ENCODE results near the gene ZNF790.

ZNF790 gene

GRCh38 chr19:36837906-36838783, at the start of gene ZNF790:
ZNF790 (minus strand) TSS chr19:36838387; CDS start chr19:36825619, 12,768 bp downstream.
- DNase-seq, result peak; percentile 83 to 91

DNA sequence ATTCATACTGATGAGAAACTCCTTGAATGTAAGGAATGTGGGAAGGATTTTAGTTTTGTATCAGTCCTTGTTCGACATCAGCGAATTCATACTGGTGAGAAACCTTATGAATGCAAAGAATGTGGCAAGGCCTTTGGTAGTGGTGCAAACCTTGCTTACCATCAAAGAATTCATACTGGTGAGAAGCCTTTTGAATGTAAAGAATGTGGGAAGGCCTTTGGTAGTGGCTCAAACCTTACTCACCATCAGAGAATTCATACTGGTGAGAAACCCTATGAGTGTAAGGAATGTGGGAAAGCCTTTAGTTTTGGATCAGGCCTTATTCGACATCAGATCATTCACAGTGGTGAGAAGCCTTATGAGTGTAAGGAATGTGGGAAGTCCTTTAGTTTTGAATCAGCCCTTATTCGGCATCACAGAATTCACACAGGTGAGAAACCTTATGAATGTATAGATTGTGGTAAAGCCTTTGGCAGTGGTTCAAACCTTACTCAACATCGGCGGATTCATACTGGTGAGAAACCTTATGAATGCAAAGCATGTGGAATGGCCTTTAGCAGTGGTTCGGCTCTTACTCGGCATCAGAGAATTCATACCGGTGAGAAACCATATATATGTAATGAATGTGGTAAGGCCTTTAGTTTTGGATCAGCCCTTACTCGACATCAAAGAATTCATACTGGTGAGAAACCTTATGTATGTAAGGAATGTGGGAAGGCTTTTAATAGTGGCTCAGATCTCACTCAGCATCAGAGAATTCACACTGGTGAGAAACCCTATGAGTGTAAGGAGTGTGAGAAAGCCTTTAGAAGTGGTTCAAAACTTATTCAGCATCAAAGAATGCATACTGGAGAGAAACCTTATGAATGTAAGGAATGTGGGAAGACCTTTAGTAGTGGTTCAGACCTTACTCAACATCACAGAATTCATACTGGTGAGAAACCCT, 39.1 kb upstream of the ZNF790 start:
- DNase-seq, result no peak

DNA sequence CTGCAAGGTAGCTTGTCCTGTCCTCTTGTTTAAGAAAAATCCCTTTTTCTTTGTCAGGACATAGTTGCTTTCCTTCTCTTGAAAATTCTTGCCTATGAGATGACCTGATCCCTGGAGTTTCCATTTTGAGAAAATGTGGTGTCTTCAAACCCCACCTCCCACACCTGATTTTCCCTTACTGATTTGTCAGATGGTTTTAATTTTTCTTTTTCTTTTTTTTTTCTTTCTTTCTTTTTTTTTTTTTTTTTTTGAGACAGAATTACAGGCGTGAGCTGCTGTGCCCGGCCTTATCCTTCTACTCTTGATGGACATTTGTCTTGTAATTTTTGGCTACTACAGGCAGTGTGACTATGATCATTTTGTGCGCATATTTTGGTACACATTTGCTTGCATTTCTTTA, 13.7 kb upstream of the ZNF790 start:
- no peak for DNase-seq

DNA sequence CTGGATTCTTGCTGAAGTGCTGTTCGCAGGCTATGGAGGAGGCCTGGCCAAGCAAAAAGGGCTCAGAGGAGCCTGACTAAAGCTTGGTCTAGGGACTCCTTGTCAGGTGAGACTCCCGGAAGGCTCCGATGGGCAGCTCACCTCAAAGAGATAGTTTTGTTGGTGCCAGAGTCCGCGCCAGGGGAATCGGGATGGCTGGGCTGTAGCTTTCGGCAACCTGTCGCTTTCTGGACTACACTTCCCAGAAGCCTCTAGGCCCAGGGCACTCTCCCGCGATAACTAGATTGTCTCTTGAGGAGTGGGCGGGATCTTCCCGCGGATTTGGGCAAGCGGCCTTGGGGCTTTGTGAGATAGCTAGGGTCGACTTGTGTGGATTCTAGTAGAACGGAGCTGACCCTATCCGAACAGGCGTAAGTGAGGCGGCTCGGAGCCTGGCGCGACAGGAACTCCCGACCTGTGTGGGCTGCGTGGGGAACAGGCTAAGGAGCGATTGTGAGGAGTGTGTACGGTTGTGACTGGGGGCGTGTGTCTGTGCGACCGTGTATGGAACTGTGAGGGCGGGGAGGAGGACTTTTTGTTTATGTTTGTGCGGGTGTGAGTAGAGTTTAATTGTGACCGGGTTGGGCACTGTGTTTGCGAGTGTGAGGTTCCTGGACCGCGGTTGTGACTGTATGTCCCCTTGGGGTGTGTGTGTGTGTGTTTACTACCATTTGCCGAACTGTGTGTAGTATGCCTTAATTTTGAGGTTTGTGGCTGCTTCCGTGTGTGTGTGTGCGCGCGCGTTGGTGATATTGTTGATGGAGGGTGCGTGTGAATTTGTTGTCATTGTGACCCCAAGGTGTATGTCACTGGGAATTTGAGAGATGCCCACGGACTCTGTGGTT, 12.6 kb upstream of the ZNF790 start, which contains the start of gene ZNF345:
Gene ZNF345, plus strand, starts transcription at position 318 of the 884 bp plus-strand sequence. CDS start 25,955 bp downstream, outside the sequence.
- peak; percentile 95 to 96 for DNase-seq

DNA sequence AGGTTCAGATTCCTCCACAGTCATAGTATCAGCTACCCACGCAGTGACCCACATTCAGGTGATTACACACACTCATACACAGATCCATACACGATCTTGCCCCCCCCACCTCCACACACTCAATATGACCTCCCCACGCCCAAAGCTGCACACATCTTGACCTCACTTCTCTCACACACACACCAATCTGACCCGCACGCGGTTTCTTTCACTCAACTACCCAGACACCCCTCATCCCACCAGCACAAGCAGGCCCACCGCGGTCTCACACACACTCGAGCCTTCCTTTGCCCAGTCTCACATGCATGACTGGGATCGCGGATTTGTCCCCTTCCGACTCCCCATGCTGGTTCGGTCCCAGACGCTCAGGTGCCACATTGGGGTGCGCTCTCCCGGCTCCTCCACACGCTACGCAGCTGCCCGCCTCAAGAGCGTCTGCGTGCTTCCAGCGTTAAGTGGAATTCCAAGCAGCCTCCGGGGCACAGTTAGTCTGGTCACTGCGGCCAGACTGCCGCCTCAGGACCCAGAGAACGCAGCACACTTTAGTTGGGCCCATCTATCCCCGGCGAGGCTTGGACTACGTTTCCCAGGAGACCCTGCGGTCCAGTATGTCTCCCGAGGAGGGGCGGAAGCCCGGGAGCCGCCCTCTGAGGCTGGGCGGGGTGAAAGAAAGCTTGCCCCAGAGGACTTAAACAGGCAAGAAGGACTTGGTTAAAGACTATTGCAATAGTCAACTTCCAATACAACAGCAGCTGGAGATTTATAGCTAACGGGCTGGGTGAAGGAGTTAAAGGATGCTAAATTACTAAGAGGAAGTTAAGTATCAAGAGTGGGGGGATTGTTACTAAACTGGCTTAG, 11.7 kb upstream of the ZNF790 start:
- peak; percentile 85 to 90 for DNase-seq

GRCh38 chr19:36847968-36848367, 9.8 kb upstream of the ZNF790 start:
- no peak for DNase-seq

DNA sequence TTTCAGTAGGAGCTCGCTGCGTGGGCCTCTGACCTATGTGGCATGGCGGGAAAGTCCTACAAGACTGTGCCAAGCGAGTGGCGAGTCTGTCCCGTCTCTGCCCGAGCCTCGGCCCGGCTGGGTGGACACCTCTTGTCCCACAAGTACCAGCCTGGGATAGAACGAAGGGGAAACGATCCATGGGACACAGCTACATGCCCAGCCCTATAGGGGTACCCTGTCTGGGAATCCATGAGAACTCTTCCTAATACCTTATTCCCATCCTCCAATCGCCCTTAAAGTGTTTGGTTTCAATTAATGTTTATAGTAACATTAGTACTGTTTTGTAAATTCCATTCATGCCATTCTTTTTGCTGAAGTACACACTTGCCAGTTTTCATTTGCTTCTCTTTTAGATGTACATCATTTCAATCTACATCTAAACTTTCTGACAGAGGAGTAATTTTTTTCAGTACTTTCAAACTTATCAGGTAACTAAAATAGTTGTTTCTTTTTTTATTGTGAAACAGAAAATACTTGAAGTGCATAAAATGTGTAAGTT, 667 bp upstream of the ZNF790 start:
- no peak for DNase-seq

DNA sequence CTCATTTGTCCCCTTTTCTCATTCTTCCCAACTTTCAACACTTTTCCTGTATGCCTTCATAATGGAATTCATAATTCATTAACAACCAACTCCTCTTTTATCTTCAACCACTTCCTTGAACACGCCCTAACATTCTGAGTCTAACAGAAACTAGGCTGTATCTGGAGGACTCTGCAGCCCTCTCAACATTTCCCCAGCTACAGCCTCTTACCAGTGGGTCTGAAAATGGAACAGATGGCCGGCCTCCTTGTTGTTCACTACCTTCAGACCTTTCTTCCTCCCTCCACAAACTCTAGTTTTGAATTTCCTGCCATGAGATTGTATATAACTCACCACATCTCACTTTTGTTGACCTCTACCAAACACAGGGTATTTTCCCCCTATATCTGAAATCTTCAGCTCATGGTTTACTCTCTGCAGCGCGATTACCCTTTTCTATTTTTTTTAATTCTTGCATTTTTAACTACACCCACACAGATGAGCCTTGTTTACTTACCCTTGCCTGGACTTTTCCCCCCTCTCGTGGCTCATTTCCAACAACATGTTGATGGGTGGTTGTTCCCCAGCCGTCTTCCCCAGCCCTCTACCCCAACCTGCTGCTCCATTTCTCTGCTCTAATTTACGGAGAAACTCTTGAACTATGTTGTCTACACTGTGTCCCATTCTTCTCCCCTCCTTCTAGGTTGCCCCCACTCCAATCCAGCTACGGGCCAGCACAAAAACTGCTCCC, 846 bp downstream of the ZNF790 start:
- no peak for DNase-seq

DNA sequence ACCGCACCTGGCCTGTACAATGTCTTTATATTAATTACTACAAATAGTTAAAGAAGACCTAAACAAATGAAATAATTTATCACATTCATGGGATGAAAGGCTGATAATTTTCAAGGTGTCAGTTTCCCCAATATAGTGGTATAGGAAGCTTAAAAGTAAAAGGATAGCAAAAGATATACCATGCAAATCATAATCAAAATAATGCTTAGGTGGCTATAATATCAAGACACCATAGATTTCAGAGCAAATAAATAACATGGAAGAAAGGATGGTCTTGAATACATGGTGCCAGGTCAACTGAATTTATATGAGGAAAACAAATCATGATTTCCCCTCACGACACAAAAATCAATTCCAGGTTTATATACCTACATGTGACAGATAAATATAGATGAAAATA, 4.8 kb downstream of the ZNF790 start:
- no peak for DNase-seq

GRCh38 chr19:36821758-36822157, 16.4 kb downstream of the ZNF790 start:
- DNase-seq, result no peak

GRCh38 chr19:36819130-36819630, 19.0 kb downstream of the ZNF790 start:
- DNase-seq, result no peak

GRCh38 chr19:36807029-36807428, 31.2 kb downstream of the ZNF790 start:
- DNase-seq, result no peak

- DNase-seq, result no peak
Observed at GRCh38 chr19:36805364-36805763, 32.8 kb downstream of the ZNF790 start.

DNA sequence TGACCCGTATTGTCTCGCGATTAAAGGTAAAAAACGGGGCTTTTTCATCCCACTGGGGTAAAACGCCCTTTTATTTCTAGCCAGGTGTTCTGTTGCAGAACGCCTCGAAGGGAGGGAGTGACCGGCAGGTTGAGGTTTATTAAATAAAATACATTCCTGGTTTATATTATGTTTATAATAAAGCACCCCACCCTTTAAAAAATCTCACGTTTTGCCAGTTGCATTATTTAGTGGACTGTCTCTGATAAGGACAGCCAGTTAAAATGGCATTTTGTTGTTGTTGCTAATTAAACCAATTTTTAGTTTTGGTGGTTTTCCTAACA, 40.4 kb downstream of the ZNF790 start:
- no peak for DNase-seq

DNA sequence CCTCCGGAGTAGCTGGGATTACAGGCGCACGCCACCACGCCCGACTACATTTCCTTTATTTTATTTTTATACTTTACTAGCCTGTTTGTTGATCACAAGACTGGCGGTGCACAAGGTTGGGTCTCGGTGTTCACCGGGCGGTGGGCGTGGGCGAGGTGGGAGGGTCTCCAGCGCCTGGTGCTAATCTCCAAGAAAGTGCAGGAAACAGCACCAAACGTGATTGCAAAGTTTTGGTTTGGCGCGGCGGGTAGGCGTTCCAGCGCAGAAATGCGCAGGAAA, 41.5 kb downstream of the ZNF790 start:
- no peak for DNase-seq

DNA sequence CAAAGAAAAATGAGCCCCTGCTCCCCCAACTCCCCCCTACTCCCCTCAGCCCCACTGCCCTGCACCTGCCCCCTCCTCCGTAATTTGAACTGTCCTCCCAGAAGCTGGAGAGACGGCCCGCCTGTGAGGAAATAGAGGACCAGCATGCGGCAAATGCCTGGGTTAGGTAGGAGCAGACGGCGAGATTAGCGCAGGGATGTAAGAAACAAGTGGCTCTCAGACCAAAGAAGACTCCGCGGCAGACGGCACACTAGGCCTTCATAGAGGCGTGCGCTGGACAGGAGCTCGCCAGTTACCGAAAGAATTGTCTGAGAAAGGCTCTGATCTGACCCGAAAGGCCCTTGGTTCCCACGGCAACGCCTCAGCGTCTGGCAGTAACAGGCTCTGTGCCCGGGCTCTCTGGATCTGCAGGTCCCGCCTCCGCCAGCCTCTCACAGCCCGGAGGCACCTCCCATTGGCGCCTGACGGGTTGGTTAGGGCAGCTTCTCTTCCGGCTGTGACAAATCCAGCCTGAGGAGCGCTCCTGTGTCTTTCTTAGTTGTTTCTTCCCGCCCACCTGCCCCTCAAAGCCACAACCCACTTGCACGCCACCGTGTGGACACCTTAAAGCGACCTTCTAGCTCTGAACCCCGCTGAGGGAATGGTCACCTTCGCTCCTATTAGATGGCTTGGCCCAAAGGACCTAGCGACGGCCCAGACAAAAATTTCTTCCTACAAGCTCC, 46.6 kb downstream of the ZNF790 start:
- DNase-seq, result peak; percentile 25 to 69

GRCh38 chr19:36775768-36776167, 62.4 kb downstream of the ZNF790 start:
- no peak for DNase-seq

- DNase-seq, result no peak
Observed at GRCh38 chr19:36773223-36773579, 65.0 kb downstream of the ZNF790 start.

GRCh38 chr19:36772311-36773222, 65.6 kb downstream of the ZNF790 start, which contains the start of gene ZNF850:
ZNF850 (minus strand) TSS chr19:36772807; CDS start chr19:36762606, 10,201 bp downstream.
- DNase-seq, result peak; percentile 91 to 97
